GM12892 (cell line): ENCODE results near the gene PACS2.

Source experiments
- POLR2A ChIP-seq: IDR thresholded peaks from 2 replicates; pipeline ENCODE4 v1.6.1; 2011; ENCODE audit warnings: low read depth, low read length, control low read depth
- POLR2AphosphoS5 ChIP-seq: IDR thresholded peaks from 2 replicates; pipeline ENCODE4 v1.6.1; 2011; ENCODE audit warnings: low read depth, low read length, control low read depth
- TAF1 ChIP-seq: IDR thresholded peaks from 2 replicates; pipeline ENCODE4 v1.6.1; 2011; ENCODE audit warnings: low read depth, mild to moderate bottlenecking, control low read depth, low read length, borderline replicate concordance

DNA sequence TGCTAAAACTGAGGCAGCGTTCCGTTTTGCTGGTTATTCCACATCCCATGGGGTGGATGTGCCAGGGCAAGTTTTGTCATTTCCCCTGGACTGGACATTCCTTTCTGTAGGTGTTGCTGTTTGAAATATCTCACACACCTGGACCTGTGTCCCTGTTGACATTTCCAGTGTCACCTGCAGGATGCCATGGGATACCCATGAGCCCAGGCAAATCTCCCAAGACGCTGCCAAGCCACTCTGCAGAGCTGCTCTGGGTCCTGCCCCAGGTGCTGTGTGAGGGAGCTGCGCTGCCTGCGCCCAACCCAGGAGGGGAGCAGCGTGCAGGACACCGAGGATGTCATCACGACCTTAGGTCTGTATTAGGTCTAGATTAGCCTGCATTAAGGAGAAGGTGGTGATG lies 5.2 kb upstream of the PACS2 start:
- TF ChIP-seq POLR2A, result no peak
- TF ChIP-seq POLR2AphosphoS5, result no peak
- TF ChIP-seq TAF1, result no peak
